ENCODE data around the gene MCM3. TPM values are rescaled to one million over a fixed set of nuclear protein-coding genes. Genes with fewer than 3 reads are reported as not detected.

The MCM3 gene
- polyA plus RNA-seq, 3 donors: 10.7 to 15.3 (median 12.1) TPM

DNA sequence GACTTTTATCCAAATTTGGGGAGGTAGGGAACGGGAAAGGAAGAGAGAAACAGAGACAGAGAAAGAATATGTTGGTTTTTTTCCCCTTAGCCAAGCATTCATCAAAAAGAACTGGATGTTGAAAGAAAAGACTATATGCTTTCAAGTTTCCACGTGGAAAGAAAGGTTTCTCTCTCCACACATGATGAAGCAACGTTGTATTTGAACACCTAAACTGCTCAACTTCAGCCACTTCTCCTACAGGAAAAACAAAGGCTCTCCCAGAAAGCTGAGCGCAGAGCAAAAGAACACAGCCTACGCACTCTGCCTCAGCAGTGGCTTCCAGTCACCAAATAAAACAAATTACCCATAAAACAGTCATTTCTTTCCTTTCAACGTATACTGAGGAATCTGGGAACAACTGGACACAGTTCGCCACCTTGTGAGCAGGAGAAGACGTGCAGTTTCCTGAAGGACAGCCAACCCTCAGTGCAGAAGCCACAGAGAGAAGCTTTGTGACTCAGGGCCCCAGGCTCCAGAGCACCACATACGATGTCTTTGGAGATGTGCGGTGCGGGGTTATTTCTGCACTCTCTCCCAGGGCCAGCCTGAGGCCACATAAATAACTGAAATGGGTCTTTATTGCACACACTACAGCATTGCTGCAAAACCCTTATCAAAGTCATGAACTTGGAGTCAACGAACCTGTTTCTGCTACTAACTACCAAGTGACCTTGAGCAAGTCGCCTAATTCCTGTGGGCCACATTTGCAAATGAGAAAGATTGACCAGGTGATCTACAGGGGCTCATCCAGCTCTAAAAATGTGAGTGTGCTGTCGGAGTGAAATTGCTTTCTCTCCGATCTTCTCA is 50.3 kb downstream of the MCM3 start:
- Histone ChIP-seq H3K4me1 (ENCODE audit: control insufficient read depth in 1 of 2, insufficient read depth in 2 of 2, low read length in 2 of 2) (no peaks in the 10 kb centered on the region), H2AFZ (ENCODE audit: insufficient read depth, low read depth, low read length, poor library complexity, severe bottlenecking) (no peak overlapping the region)

DNA sequence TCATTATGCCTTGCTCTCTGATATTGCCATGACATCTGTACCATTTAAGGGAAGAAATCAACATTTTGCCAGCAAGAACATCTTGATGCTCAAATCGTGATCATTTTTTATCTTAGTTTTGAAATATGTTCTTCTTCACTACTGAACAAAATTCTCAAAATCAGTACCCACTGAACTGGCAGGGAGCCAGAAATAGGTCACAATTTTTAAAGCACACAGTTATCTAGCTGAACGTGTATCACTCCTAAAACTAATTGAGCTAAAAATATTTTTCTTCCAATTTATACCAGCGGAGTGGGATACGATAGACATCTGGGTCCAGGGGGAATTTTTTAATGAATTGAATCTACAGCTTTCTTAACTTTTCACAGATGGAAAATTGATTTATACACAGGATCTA is 51.5 kb downstream of the MCM3 start:
- intact Hi-C loops (cut with micrococcal nuclease): no loop called here
- no peak overlapping the region for H3K4me3 Mint-ChIP-seq
- no peaks in the 10 kb centered on the region for H3K9me3 Mint-ChIP-seq
- Histone ChIP-seq H3K27ac (ENCODE audit: low read depth in 1 of 2, low read length in 2 of 2) (no peak overlapping the region), H3K4me2 (replicated peaks; ENCODE audit: extremely low read depth, low read length, poor library complexity, severe bottlenecking) (no peak overlapping the region), H3K4me3 (replicated peaks in 1 of 3; ENCODE audit: low read depth in 2 of 3, low read length in 3 of 3) (no peak overlapping the region), H3K79me2 (ENCODE audit: insufficient read depth, low read length) (no peaks in the 10 kb centered on the region), H3K27me3 (ENCODE audit: control insufficient read depth in 2 of 2, insufficient read depth in 2 of 2, low read length in 2 of 2) (no peaks in the 10 kb centered on the region), H4K20me1 (ENCODE audit: insufficient read depth, low read length) (no peaks in the 10 kb centered on the region), H3K4me1 (ENCODE audit: control insufficient read depth in 1 of 2, insufficient read depth in 2 of 2, low read length in 2 of 2) (no peaks in the 10 kb centered on the region), H3K9ac (ENCODE audit: insufficient read depth, low read length, poor library complexity, severe bottlenecking) (no peak overlapping the region), H3K9me3 (replicated peaks in 1 of 2; ENCODE audit: control insufficient read depth in 1 of 2, insufficient read depth in 1 of 2, low read length in 2 of 2) (no peaks in the 10 kb centered on the region), H2AFZ (ENCODE audit: insufficient read depth, low read depth, low read length, poor library complexity, severe bottlenecking) (no peak overlapping the region), H3K36me3 (replicated peaks in 1 of 2; ENCODE audit: control insufficient read depth in 1 of 2, insufficient read depth in 2 of 2, low read length in 2 of 2) (no peaks in the 10 kb centered on the region)
- DNase-seq: no peak
- TF ChIP-seq, protein P1, sequence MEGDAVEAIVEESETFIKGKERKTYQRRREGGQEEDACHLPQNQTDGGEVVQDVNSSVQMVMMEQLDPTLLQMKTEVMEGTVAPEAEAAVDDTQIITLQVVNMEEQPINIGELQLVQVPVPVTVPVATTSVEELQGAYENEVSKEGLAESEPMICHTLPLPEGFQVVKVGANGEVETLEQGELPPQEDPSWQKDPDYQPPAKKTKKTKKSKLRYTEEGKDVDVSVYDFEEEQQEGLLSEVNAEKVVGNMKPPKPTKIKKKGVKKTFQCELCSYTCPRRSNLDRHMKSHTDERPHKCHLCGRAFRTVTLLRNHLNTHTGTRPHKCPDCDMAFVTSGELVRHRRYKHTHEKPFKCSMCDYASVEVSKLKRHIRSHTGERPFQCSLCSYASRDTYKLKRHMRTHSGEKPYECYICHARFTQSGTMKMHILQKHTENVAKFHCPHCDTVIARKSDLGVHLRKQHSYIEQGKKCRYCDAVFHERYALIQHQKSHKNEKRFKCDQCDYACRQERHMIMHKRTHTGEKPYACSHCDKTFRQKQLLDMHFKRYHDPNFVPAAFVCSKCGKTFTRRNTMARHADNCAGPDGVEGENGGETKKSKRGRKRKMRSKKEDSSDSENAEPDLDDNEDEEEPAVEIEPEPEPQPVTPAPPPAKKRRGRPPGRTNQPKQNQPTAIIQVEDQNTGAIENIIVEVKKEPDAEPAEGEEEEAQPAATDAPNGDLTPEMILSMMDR (IDR thresholded peaks at IDR 0.05): no peak
- H3K4me1 Mint-ChIP-seq: peaks cover 7% of the 10 kb centered on the region
- no peaks in the 10 kb centered on the region for H3K36me3 Mint-ChIP-seq
- H3K27ac Mint-ChIP-seq: no peak overlapping the region
- no CpG with 5 or more reads among the region's 4 CpGs for WGBS (ENCODE audit: insufficient coverage)
- peaks cover 0 to 2% (median 2%) of the 10 kb centered on the region in 3 donors for H3K27me3 Mint-ChIP-seq (ENCODE audit: low read depth in 3 of 3)

More for the DNA sequence above, 50.3 kb downstream of the MCM3 start:
- H3K4me1 Mint-ChIP-seq: peaks cover 7% of the 10 kb centered on the region
- H3K4me2 ChIP-seq (replicated peaks; ENCODE audit: extremely low read depth, low read length, poor library complexity, severe bottlenecking): no peak overlapping the region
- no peak overlapping the region for H3K9ac ChIP-seq (ENCODE audit: insufficient read depth, low read length, poor library complexity, severe bottlenecking)
- TF ChIP-seq, protein P1 (IDR thresholded peaks at IDR 0.05): no peak
- 50% methylated on average over 9 of the region's 15 CpGs for WGBS (ENCODE audit: insufficient coverage)
- H3K36me3 ChIP-seq (replicated peaks in 1 of 2; ENCODE audit: control insufficient read depth in 1 of 2, insufficient read depth in 2 of 2, low read length in 2 of 2): no peaks in the 10 kb centered on the region
- no peak overlapping the region for H3K27ac ChIP-seq (ENCODE audit: low read depth in 1 of 2, low read length in 2 of 2)
- no peaks in the 10 kb centered on the region for H3K36me3 Mint-ChIP-seq
- no peaks in the 10 kb centered on the region for H3K9me3 Mint-ChIP-seq
- H3K27me3 ChIP-seq (ENCODE audit: control insufficient read depth in 2 of 2, insufficient read depth in 2 of 2, low read length in 2 of 2): no peaks in the 10 kb centered on the region
- no peaks in the 10 kb centered on the region for H4K20me1 ChIP-seq (ENCODE audit: insufficient read depth, low read length)
- H3K79me2 ChIP-seq (ENCODE audit: insufficient read depth, low read length): no peaks in the 10 kb centered on the region
- H3K27me3 Mint-ChIP-seq (ENCODE audit: low read depth in 3 of 3): peaks cover 0 to 5% (median 2%) of the 10 kb centered on the region in 3 donors
- H3K4me3 ChIP-seq (replicated peaks in 1 of 3; ENCODE audit: low read depth in 2 of 3, low read length in 3 of 3): no peak overlapping the region
- intact Hi-C loops (cut with micrococcal nuclease): no loop called here
- no peak overlapping the region for H3K27ac Mint-ChIP-seq
- H3K4me3 Mint-ChIP-seq: no peak overlapping the region
- H3K9me3 ChIP-seq (replicated peaks in 1 of 2; ENCODE audit: control insufficient read depth in 1 of 2, insufficient read depth in 1 of 2, low read length in 2 of 2): no peaks in the 10 kb centered on the region
- no peak for DNase-seq
